ENCODE data around the gene SEC23B.
"Not testable (repeated sequence)": the region's sequence is repeated elsewhere in the genome, so short reads cannot be mapped to it uniquely, and the experiment has no call there.

The SEC23B gene

DNA sequence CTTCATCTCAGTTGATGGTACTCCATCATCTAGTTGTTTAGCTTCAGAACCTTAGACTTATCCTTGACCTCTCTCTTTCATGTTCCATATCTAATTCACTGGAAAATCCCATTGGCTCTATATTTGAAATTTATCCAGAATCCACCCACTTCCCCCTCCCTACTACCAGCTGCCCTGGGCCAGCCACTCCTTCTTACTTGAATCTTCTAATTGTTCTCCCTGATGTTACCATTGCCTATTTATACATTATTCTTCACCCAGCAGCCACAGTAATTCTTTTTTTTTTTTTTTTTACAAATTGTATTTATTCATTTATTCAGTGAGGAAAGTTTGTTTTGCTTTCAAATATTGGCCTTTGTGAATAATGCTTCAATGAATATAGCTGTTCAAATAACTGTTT is 8.2 kb downstream of the SEC23B start:
- Histone ChIP-seq H3K4me2 (ENCODE audit: insufficient read depth, low read length) (no peak overlapping the region), H3K79me2 (ENCODE audit: insufficient read depth, low read length) (peaks cover 7% of the 10 kb centered on the region), H3K36me3 (ENCODE audit: insufficient read depth, low read length) (peaks cover 59% of the 10 kb centered on the region), H3K9me3 (ENCODE audit: insufficient read depth, low read length, severe bottlenecking) (no peaks in the 10 kb centered on the region), H4K20me1 (ENCODE audit: insufficient read depth, low read length) (peaks cover 7% of the 10 kb centered on the region; the same call in 1 of the 2 replicates), H3K4me1 (ENCODE audit: insufficient read depth, low read length) (0 out of 2 replicates have a peak, but pooled peaks cover under 1% of the 10 kb centered on the region), H2AFZ (ENCODE audit: low read depth, low read length) (no peak overlapping the region), H3K4me3 (ENCODE audit: low read depth in 1 of 2, low read length in 2 of 2) (no peak overlapping the region), H3K9ac (ENCODE audit: low read depth, low read length) (no peak overlapping the region), H3K27me3 (ENCODE audit: insufficient read depth, low read length, poor library complexity) (no peaks in the 10 kb centered on the region), H3K27ac (ENCODE audit: low read length) (no peak overlapping the region)
- DNase-seq (no peak), ATAC-seq (ENCODE audit: insufficient read depth, low read depth) (no peak)
- TF ChIP-seq EZH2 (IDR thresholded peaks at IDR 0.05; ENCODE audit: borderline replicate concordance, low read depth, low read length, severe bottlenecking): no peak
- TF ChIP-seq, protein P1, sequence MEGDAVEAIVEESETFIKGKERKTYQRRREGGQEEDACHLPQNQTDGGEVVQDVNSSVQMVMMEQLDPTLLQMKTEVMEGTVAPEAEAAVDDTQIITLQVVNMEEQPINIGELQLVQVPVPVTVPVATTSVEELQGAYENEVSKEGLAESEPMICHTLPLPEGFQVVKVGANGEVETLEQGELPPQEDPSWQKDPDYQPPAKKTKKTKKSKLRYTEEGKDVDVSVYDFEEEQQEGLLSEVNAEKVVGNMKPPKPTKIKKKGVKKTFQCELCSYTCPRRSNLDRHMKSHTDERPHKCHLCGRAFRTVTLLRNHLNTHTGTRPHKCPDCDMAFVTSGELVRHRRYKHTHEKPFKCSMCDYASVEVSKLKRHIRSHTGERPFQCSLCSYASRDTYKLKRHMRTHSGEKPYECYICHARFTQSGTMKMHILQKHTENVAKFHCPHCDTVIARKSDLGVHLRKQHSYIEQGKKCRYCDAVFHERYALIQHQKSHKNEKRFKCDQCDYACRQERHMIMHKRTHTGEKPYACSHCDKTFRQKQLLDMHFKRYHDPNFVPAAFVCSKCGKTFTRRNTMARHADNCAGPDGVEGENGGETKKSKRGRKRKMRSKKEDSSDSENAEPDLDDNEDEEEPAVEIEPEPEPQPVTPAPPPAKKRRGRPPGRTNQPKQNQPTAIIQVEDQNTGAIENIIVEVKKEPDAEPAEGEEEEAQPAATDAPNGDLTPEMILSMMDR (IDR thresholded peaks at IDR 0.05; ENCODE audit: borderline replicate concordance, extremely low read depth, low read length, poor library complexity, severe bottlenecking): no peak

DNA sequence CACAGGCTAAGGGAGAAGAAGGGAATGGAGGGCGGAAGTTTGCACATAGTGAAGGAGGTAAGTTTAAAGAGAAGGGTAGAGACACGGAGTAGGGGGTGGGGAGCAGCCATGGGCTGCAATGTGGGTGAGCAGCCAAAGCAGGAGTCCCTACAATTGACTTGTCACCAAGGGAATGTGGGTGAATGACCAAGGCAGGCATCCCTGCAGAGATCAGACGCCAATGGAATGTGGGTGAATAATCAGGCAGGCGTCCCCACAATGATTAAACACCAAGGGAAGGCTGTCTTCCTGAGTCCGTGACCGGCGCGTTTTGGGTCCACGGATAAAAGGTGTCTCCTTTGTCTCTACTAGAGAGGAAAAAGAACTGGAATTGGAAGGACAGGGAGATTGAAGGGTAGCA is 14.3 kb downstream of the SEC23B start:
- H3K79me2 ChIP-seq (ENCODE audit: insufficient read depth, low read length); DNase-seq; ATAC-seq (ENCODE audit: insufficient read depth, low read depth); H3K9ac ChIP-seq (ENCODE audit: low read depth, low read length); H3K27me3 ChIP-seq (ENCODE audit: insufficient read depth, low read length, poor library complexity); H2AFZ ChIP-seq (ENCODE audit: low read depth, low read length); H3K4me2 ChIP-seq (ENCODE audit: insufficient read depth, low read length); H4K20me1 ChIP-seq (ENCODE audit: insufficient read depth, low read length); H3K27ac ChIP-seq (ENCODE audit: low read length); H3K4me1 ChIP-seq (ENCODE audit: insufficient read depth, low read length); H3K4me3 ChIP-seq (ENCODE audit: low read depth in 1 of 2, low read length in 2 of 2); H3K9me3 ChIP-seq (ENCODE audit: insufficient read depth, low read length, severe bottlenecking): not testable (repeated sequence)
- peaks cover 52% of the 10 kb centered on the region for H3K36me3 ChIP-seq (ENCODE audit: insufficient read depth, low read length)

- H3K36me3 ChIP-seq (ENCODE audit: insufficient read depth, low read length): peaks cover 60% of the 10 kb centered on the region
- no peak overlapping the region for H3K27ac ChIP-seq (ENCODE audit: low read length)
- H2AFZ ChIP-seq (ENCODE audit: low read depth, low read length): no peak overlapping the region
- no peak overlapping the region for H3K9ac ChIP-seq (ENCODE audit: low read depth, low read length)
- no peak for DNase-seq
- TF ChIP-seq, protein P1 (IDR thresholded peaks at IDR 0.05; ENCODE audit: borderline replicate concordance, extremely low read depth, low read length, poor library complexity, severe bottlenecking): no peak
- no peak for TF ChIP-seq EZH2 (IDR thresholded peaks at IDR 0.05; ENCODE audit: borderline replicate concordance, low read depth, low read length, severe bottlenecking)
- H3K9me3 ChIP-seq (ENCODE audit: insufficient read depth, low read length, severe bottlenecking): no peaks in the 10 kb centered on the region
- no peak overlapping the region for H3K4me2 ChIP-seq (ENCODE audit: insufficient read depth, low read length)
- no peaks in the 10 kb centered on the region for H3K27me3 ChIP-seq (ENCODE audit: insufficient read depth, low read length, poor library complexity)
- H3K79me2 ChIP-seq (ENCODE audit: insufficient read depth, low read length): peaks cover 4% of the 10 kb centered on the region; the same call in 1 of the 2 replicates
- H3K4me3 ChIP-seq (ENCODE audit: low read depth in 1 of 2, low read length in 2 of 2): no peak overlapping the region
- H3K4me1 ChIP-seq (ENCODE audit: insufficient read depth, low read length): no peaks in the 10 kb centered on the region
- no peak for ATAC-seq (ENCODE audit: insufficient read depth, low read depth)
- peaks cover 7% of the 10 kb centered on the region; the same call in 1 of the 2 replicates for H4K20me1 ChIP-seq (ENCODE audit: insufficient read depth, low read length)
These were observed 15.3 kb downstream of the SEC23B start for GRCh38 chr20:18523066-18523465.

- Histone ChIP-seq H3K4me1 (ENCODE audit: insufficient read depth, low read length) (no peaks in the 10 kb centered on the region), H3K27ac (ENCODE audit: low read length) (no peak overlapping the region), H4K20me1 (ENCODE audit: insufficient read depth, low read length) (0 out of 2 replicates have a peak, but pooled peaks cover under 1% of the 10 kb centered on the region), H3K4me2 (ENCODE audit: insufficient read depth, low read length) (no peak overlapping the region), H3K4me3 (ENCODE audit: low read depth in 1 of 2, low read length in 2 of 2) (no peak overlapping the region), H3K27me3 (ENCODE audit: insufficient read depth, low read length, poor library complexity) (no peaks in the 10 kb centered on the region), H3K9me3 (ENCODE audit: insufficient read depth, low read length, severe bottlenecking) (no peaks in the 10 kb centered on the region), H2AFZ (ENCODE audit: low read depth, low read length) (no peak overlapping the region), H3K79me2 (ENCODE audit: insufficient read depth, low read length) (no peaks in the 10 kb centered on the region), H3K9ac (ENCODE audit: low read depth, low read length) (no peak overlapping the region), H3K36me3 (ENCODE audit: insufficient read depth, low read length) (peaks cover 66% of the 10 kb centered on the region)
- ATAC-seq (ENCODE audit: insufficient read depth, low read depth) (no peak), DNase-seq (no peak)
- TF ChIP-seq, protein P1 (IDR thresholded peaks at IDR 0.05; ENCODE audit: borderline replicate concordance, extremely low read depth, low read length, poor library complexity, severe bottlenecking): no peak
- no peak for TF ChIP-seq EZH2 (IDR thresholded peaks at IDR 0.05; ENCODE audit: borderline replicate concordance, low read depth, low read length, severe bottlenecking)
These were observed 16.9 kb downstream of the SEC23B start for GRCh38 chr20:18524646-18525045.

DNA sequence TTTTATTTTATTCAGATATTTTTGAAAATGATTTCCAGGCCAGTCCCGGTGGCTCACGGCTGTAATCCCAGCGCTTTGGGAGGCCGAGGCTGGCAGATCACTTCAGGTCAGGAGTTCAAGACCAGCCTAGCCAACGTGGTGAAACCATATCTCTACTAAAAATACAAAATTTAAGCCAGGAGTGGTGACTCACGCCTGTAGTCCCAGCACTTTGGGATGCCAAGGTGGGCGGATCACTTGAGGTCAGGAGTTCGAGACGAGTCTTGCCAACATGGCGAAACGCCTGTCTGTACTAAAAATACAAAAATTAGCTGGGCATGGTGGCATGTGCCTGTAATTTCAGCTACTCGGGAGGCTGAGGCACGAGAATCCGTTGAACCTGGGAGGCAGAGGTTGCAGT is 19.0 kb downstream of the SEC23B start:
- not testable (repeated sequence) for H3K27ac ChIP-seq (ENCODE audit: low read length); H4K20me1 ChIP-seq (ENCODE audit: insufficient read depth, low read length); H2AFZ ChIP-seq (ENCODE audit: low read depth, low read length); H3K27me3 ChIP-seq (ENCODE audit: insufficient read depth, low read length, poor library complexity); DNase-seq; H3K9me3 ChIP-seq (ENCODE audit: insufficient read depth, low read length, severe bottlenecking); H3K9ac ChIP-seq (ENCODE audit: low read depth, low read length); H3K79me2 ChIP-seq (ENCODE audit: insufficient read depth, low read length); ATAC-seq (ENCODE audit: insufficient read depth, low read depth); H3K4me3 ChIP-seq (ENCODE audit: low read depth in 1 of 2, low read length in 2 of 2); H3K4me1 ChIP-seq (ENCODE audit: insufficient read depth, low read length); H3K4me2 ChIP-seq (ENCODE audit: insufficient read depth, low read length)
- peaks cover 78% of the 10 kb centered on the region for H3K36me3 ChIP-seq (ENCODE audit: insufficient read depth, low read length)

Measured in DND-41 (cell line).